NCI-H2196 (cell line): ENCODE results near the gene NMRK1.
A peak's percentile ranks its signal among the peaks of the same experiment; 100 is the strongest.

Experiments used
- DNase-seq: peaks from one replicate; lab custom pipeline; 2025; ENCODE audit not compliant: unreplicated experiment; lab: John Stamatoyannopoulos, UW

Gene NMRK1

GRCh38 chr9:75087824-75088645 is at the start of gene NMRK1, which contains the start of gene OSTF1:
TSS of gene NMRK1 (minus strand) at chr9:75088155. CDS start at chr9:75083115, 5,040 bp downstream.
TSS of gene OSTF1 (plus strand) at chr9:75088514. CDS start at chr9:75088693, 179 bp downstream.
- DNase-seq, result peak; percentile 97

- no peak for DNase-seq
Observed at GRCh38 chr9:75134495-75134894, 46.5 kb upstream of the NMRK1 start.

- no peak for DNase-seq
Observed at GRCh38 chr9:75133396-75133795, 45.4 kb upstream of the NMRK1 start.

GRCh38 chr9:75132244-75132643 is 44.3 kb upstream of the NMRK1 start:
- DNase-seq, result no peak

GRCh38 chr9:75131700-75132099 is 43.7 kb upstream of the NMRK1 start:
- no peak for DNase-seq

- DNase-seq, result no peak
Observed at GRCh38 chr9:75130621-75131230, 42.8 kb upstream of the NMRK1 start.

GRCh38 chr9:75130172-75130571 is 42.2 kb upstream of the NMRK1 start:
- no peak for DNase-seq

GRCh38 chr9:75128535-75128934 is 40.6 kb upstream of the NMRK1 start:
- DNase-seq, result no peak

- no peak for DNase-seq
Observed at GRCh38 chr9:75123696-75124095, 35.7 kb upstream of the NMRK1 start.

GRCh38 chr9:75121914-75122558 is 34.1 kb upstream of the NMRK1 start:
- DNase-seq, result no peak

- no peak for DNase-seq
Observed at GRCh38 chr9:75120686-75121085, 32.7 kb upstream of the NMRK1 start.

GRCh38 chr9:75117564-75117963 is 29.6 kb upstream of the NMRK1 start:
- DNase-seq, result no peak

GRCh38 chr9:75116306-75116705 is 28.4 kb upstream of the NMRK1 start:
- no peak for DNase-seq

- no peak for DNase-seq
Observed at GRCh38 chr9:75112789-75113188, 24.8 kb upstream of the NMRK1 start.

- no peak for DNase-seq
Observed at GRCh38 chr9:75111019-75111622, 23.2 kb upstream of the NMRK1 start.

GRCh38 chr9:75109210-75109839 is 21.4 kb upstream of the NMRK1 start:
- no peak for DNase-seq

- no peak for DNase-seq
Observed at GRCh38 chr9:75108571-75108970, 20.6 kb upstream of the NMRK1 start.

GRCh38 chr9:75106857-75107256 is 18.9 kb upstream of the NMRK1 start:
- DNase-seq, result no peak

- DNase-seq, result no peak
Observed at GRCh38 chr9:75105841-75106240, 17.9 kb upstream of the NMRK1 start.

GRCh38 chr9:75105019-75105540 is 17.1 kb upstream of the NMRK1 start:
- no peak for DNase-seq

GRCh38 chr9:75104607-75105006 is 16.7 kb upstream of the NMRK1 start:
- DNase-seq, result no peak
